Skeletal muscle cell (primary cell): Measurements from ENCODE around the gene USP47.

Experiments used
- DNase-seq: peaks from one replicate; pipeline ENCODE4 v3.0.0-alpha.2; 2010; ENCODE audit warnings: low read depth
- H3K4me3 ChIP-seq: 2 replicates; pipeline ENCODE4 v1.5.1; 2011; ENCODE audit warnings: low read depth, mild to moderate bottlenecking, control low read depth, low read length, moderate library complexity

The USP47 gene

GRCh38 chr11:11858676-11859075 lies 16.9 kb downstream of the USP47 start:
- DNase-seq, result no peak
- no peak overlapping the region for H3K4me3 ChIP-seq

- no peak overlapping the region for H3K4me3 ChIP-seq
- no peak for DNase-seq
Observed at GRCh38 chr11:11860103-11860979, 18.6 kb downstream of the USP47 start.

- DNase-seq, result no peak
- H3K4me3 ChIP-seq, result no peak overlapping the region
Observed at GRCh38 chr11:11862999-11863398, 21.2 kb downstream of the USP47 start.

GRCh38 chr11:11864332-11864731 lies 22.6 kb downstream of the USP47 start:
- no peak for DNase-seq

GRCh38 chr11:11864803-11865202 lies 23.0 kb downstream of the USP47 start:
- no peak for DNase-seq
- H3K4me3 ChIP-seq, result no peak overlapping the region

More at GRCh38 chr11:11864332-11864731, 22.6 kb downstream of the USP47 start:
- no peak overlapping the region for H3K4me3 ChIP-seq

- no peak for DNase-seq
- no peak overlapping the region for H3K4me3 ChIP-seq
Observed at GRCh38 chr11:11865449-11865848, 23.7 kb downstream of the USP47 start.

GRCh38 chr11:11866203-11866602 lies 24.4 kb downstream of the USP47 start:
- DNase-seq, result no peak
- no peak overlapping the region for H3K4me3 ChIP-seq

- no peak overlapping the region for H3K4me3 ChIP-seq
- DNase-seq, result no peak
Observed at GRCh38 chr11:11867720-11868119, 25.9 kb downstream of the USP47 start.

GRCh38 chr11:11871991-11872401 lies 30.2 kb downstream of the USP47 start:
- no peak overlapping the region for H3K4me3 ChIP-seq
- no peak for DNase-seq

GRCh38 chr11:11876458-11876857 lies 34.7 kb downstream of the USP47 start:
- H3K4me3 ChIP-seq, result no peak overlapping the region
- no peak for DNase-seq

- no peak overlapping the region for H3K4me3 ChIP-seq
- DNase-seq, result no peak
Observed at GRCh38 chr11:11880179-11880578, 38.4 kb downstream of the USP47 start.

GRCh38 chr11:11882539-11882938 lies 40.8 kb downstream of the USP47 start:
- no peak for DNase-seq
- no peak overlapping the region for H3K4me3 ChIP-seq

- no peak for DNase-seq
- H3K4me3 ChIP-seq, result no peak overlapping the region
Observed at GRCh38 chr11:11884351-11884750, 42.6 kb downstream of the USP47 start.

- H3K4me3 ChIP-seq, result no peak overlapping the region
- DNase-seq, result no peak
Observed at GRCh38 chr11:11884774-11885481, 43.2 kb downstream of the USP47 start.

GRCh38 chr11:11894486-11894885 lies 52.7 kb downstream of the USP47 start:
- no peak overlapping the region for H3K4me3 ChIP-seq
- no peak for DNase-seq

- no peak for DNase-seq
- H3K4me3 ChIP-seq, result no peak overlapping the region
Observed at GRCh38 chr11:11895672-11896071, 53.9 kb downstream of the USP47 start.

GRCh38 chr11:11898648-11899047 lies 56.9 kb downstream of the USP47 start:
- H3K4me3 ChIP-seq, result no peak overlapping the region
- DNase-seq, result no peak

- H3K4me3 ChIP-seq, result no peak overlapping the region
- no peak for DNase-seq
Observed at GRCh38 chr11:11899401-11899800, 57.6 kb downstream of the USP47 start.

- no peak for DNase-seq
- H3K4me3 ChIP-seq, result no peak overlapping the region
Observed at GRCh38 chr11:11901929-11902328, 60.2 kb downstream of the USP47 start.

- H3K4me3 ChIP-seq, result no peak overlapping the region
- no peak for DNase-seq
Observed at GRCh38 chr11:11909727-11910126, 68.0 kb downstream of the USP47 start.

GRCh38 chr11:11910541-11910940 lies 68.8 kb downstream of the USP47 start:
- DNase-seq, result no peak
- H3K4me3 ChIP-seq, result no peak overlapping the region
